Upper lobe of right lung (tissue), 1 donor: ENCODE measurements around the gene TM9SF4. TPM values are rescaled to one million over a fixed set of nuclear protein-coding genes. Genes with fewer than 3 reads are reported as not detected.

ENCODE experiments used
- ATAC-seq: fragments of 200-7000 bp; cut with Tn5 transposase; one replicate; pipeline ENCODE4 v1.9.1; 2020; ENCODE audit warnings: mild to moderate bottlenecking, moderate library complexity
- DNase-seq: peaks from one replicate; pipeline ENCODE4 v3.0.0-alpha.2; 2020
- H3K27ac ChIP-seq: fragments of 200-600 bp; one replicate; pipeline ENCODE4 v1.8.0; 2022
- H3K27me3 ChIP-seq: fragments of 200-600 bp; one replicate; pipeline ENCODE4 v1.8.0; 2022; ENCODE audit warnings: mild to moderate bottlenecking
- H3K36me3 ChIP-seq: fragments of 200-600 bp; one replicate; pipeline ENCODE4 v1.8.0; 2022
- H3K4me1 ChIP-seq: fragments of 200-600 bp; one replicate; pipeline ENCODE4 v1.8.0; 2022
- H3K4me3 ChIP-seq: fragments of 200-600 bp; one replicate; pipeline ENCODE4 v1.8.0; 2022; ENCODE audit warnings: mild to moderate bottlenecking
- H3K9me3 ChIP-seq: fragments of 200-600 bp; one replicate; pipeline ENCODE4 v1.8.0; 2022
- CTCF ChIP-seq: fragments of 200-600 bp; IDR thresholded peaks from one replicate; pipeline ENCODE4 v1.8.0; 2022; ENCODE audit warnings: antibody characterized with exemption
- intact Hi-C: fragments of 100-400 bp; cut with DNase I; formaldehyde crosslinking; loops from one replicate; pipeline ENCODE4 v1.11.0; 2022
- total RNA-seq: library from RNA; stranded (reverse); fragmentation: NEBNext Ultra II Directional; extraction: Animal tissue kit (Norgen Biotek cat#: 25700); gene quantifications from one replicate; pipeline ENCODE4 v1.2.1, GENCODE V29; 2021
- donor health status: DM: no; HTN: yes; CAD: no; lungs with severe emphysema.

The TM9SF4 gene
- total RNA-seq, 1 donor from 2014 or later, result 49.2 TPM

GRCh38 chr20:32153771-32154170 is 44.3 kb downstream of the TM9SF4 start:
- no peak overlapping the region for H3K4me3 ChIP-seq
- H3K36me3 ChIP-seq, result peaks cover 69% of the 10 kb centered on the region
- H3K4me1 ChIP-seq, result peaks cover 17% of the 10 kb centered on the region
- ATAC-seq (no peak), DNase-seq (no peak)
- intact Hi-C loops, result no loop called here
- H3K27ac ChIP-seq, result no peak overlapping the region
- TF ChIP-seq CTCF, result no peak
- no peaks in the 10 kb centered on the region for H3K27me3 ChIP-seq
- no peaks in the 10 kb centered on the region for H3K9me3 ChIP-seq

DNA sequence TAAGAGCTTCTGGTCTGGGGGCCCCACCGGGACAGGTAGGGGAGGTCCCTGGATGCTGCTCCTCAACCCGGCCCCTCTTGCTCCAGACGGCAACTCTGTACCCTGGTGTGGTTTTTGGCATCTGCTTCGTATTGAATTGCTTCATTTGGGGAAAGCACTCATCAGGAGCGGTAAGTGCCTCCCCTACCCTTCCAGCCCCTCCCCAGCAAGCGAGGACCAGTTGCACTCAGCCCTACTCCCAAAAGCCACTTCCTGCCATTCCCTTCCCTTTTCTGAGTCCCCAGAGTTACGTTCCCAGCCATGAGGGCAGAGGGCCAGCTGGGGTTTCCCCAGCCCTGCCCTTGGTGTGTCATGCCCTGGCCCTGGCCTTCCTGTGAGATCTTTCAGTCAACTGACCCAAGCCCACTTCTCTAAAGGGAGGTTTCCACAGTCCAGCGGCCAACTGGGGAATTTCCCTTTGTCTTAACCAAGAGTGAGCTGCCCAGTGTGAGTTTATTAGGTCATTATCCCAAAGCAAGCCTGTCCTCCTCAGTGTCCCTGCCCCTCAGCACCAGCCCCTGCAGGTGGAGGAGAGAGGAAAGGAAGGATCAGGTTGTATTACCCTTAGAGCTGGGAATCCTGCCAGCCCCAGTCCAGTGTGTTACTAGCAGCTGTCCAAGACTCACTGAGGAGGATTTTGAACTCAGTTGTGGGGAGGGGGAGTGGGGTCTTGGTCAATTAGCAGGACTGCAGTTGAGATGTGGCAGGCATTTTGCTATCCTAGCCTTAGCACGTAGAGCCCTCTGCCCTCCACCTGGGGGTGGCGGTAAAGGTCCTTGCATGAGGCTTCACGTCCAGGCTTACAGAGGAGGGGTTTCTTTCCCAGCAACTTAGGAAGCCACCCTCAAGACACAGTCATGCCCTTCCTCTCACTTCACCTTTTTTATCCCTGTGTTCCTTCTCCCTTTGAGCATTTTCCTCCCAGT is 45.8 kb downstream of the TM9SF4 start:
- intact Hi-C loops, result no loop called here
- ATAC-seq (peak; percentile 96), DNase-seq (peak; percentile 94)
- no peaks in the 10 kb centered on the region for H3K9me3 ChIP-seq
- peak; percentile 33 for TF ChIP-seq CTCF
- H3K4me3 ChIP-seq, result no peak overlapping the region
- H3K27me3 ChIP-seq, result no peaks in the 10 kb centered on the region
- H3K4me1 ChIP-seq, result peaks cover 17% of the 10 kb centered on the region
- H3K27ac ChIP-seq, result peak overlapping the region; percentile 70
- H3K36me3 ChIP-seq, result peaks cover 61% of the 10 kb centered on the region

- Histone ChIP-seq H3K27ac (no peak overlapping the region), H3K36me3 (peaks cover 59% of the 10 kb centered on the region), H3K27me3 (no peaks in the 10 kb centered on the region), H3K9me3 (no peaks in the 10 kb centered on the region), H3K4me1 (peaks cover 17% of the 10 kb centered on the region), H3K4me3 (no peak overlapping the region)
- ATAC-seq (no peak), DNase-seq (peak; percentile 46)
- no peak for TF ChIP-seq CTCF
- intact Hi-C loops, result no loop called here
Observed at GRCh38 chr20:32157611-32158010, 48.1 kb downstream of the TM9SF4 start.

DNA sequence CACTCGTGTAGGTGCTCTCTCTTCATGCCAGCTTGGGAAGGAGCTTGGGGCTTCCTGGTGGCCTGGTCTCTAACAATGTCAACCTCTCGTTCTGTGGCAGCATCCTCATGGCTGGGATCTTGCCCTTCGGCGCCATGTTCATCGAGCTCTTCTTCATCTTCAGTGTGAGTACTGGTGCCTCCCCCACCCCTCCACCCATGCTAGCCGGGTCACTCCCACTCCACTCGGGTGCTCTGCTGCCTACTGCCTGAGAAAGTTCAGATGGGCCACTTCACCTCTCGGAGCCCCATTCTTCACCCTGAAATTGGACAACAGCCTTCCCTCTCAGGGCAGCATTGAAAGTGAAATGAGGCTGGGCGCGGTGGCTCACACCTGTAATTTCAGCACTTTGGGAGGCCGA is 48.8 kb downstream of the TM9SF4 start:
- Histone ChIP-seq H3K4me3 (no peak overlapping the region), H3K9me3 (no peaks in the 10 kb centered on the region), H3K27me3 (no peaks in the 10 kb centered on the region), H3K27ac (no peak overlapping the region), H3K36me3 (peaks cover 58% of the 10 kb centered on the region), H3K4me1 (peaks cover 17% of the 10 kb centered on the region)
- ATAC-seq (no peak), DNase-seq (peak; percentile 32)
- no peak for TF ChIP-seq CTCF
- intact Hi-C loops, result no loop called here

- ATAC-seq (no peak), DNase-seq (peak; percentile 15)
- Histone ChIP-seq H3K27me3 (no peaks in the 10 kb centered on the region), H3K36me3 (peaks cover 58% of the 10 kb centered on the region), H3K4me3 (no peak overlapping the region), H3K27ac (no peak overlapping the region), H3K9me3 (no peaks in the 10 kb centered on the region), H3K4me1 (peaks cover 17% of the 10 kb centered on the region)
- TF ChIP-seq CTCF, result no peak
- intact Hi-C loops, result no loop called here
Observed at GRCh38 chr20:32158943-32159660, 49.6 kb downstream of the TM9SF4 start.
